ENCODE results near the gene CD2AP. TPM values are rescaled to one million over a fixed set of nuclear protein-coding genes. Genes with fewer than 3 reads are reported as not detected.

Gene CD2AP
- total and polyA plus RNA-seq, 2 of the 8 experiments (the other 6 are each of a cell fraction or from before 2014, with no cell fraction given) = 8.6 to 75.6 TPM

- TF ChIP-seq, protein P1, sequence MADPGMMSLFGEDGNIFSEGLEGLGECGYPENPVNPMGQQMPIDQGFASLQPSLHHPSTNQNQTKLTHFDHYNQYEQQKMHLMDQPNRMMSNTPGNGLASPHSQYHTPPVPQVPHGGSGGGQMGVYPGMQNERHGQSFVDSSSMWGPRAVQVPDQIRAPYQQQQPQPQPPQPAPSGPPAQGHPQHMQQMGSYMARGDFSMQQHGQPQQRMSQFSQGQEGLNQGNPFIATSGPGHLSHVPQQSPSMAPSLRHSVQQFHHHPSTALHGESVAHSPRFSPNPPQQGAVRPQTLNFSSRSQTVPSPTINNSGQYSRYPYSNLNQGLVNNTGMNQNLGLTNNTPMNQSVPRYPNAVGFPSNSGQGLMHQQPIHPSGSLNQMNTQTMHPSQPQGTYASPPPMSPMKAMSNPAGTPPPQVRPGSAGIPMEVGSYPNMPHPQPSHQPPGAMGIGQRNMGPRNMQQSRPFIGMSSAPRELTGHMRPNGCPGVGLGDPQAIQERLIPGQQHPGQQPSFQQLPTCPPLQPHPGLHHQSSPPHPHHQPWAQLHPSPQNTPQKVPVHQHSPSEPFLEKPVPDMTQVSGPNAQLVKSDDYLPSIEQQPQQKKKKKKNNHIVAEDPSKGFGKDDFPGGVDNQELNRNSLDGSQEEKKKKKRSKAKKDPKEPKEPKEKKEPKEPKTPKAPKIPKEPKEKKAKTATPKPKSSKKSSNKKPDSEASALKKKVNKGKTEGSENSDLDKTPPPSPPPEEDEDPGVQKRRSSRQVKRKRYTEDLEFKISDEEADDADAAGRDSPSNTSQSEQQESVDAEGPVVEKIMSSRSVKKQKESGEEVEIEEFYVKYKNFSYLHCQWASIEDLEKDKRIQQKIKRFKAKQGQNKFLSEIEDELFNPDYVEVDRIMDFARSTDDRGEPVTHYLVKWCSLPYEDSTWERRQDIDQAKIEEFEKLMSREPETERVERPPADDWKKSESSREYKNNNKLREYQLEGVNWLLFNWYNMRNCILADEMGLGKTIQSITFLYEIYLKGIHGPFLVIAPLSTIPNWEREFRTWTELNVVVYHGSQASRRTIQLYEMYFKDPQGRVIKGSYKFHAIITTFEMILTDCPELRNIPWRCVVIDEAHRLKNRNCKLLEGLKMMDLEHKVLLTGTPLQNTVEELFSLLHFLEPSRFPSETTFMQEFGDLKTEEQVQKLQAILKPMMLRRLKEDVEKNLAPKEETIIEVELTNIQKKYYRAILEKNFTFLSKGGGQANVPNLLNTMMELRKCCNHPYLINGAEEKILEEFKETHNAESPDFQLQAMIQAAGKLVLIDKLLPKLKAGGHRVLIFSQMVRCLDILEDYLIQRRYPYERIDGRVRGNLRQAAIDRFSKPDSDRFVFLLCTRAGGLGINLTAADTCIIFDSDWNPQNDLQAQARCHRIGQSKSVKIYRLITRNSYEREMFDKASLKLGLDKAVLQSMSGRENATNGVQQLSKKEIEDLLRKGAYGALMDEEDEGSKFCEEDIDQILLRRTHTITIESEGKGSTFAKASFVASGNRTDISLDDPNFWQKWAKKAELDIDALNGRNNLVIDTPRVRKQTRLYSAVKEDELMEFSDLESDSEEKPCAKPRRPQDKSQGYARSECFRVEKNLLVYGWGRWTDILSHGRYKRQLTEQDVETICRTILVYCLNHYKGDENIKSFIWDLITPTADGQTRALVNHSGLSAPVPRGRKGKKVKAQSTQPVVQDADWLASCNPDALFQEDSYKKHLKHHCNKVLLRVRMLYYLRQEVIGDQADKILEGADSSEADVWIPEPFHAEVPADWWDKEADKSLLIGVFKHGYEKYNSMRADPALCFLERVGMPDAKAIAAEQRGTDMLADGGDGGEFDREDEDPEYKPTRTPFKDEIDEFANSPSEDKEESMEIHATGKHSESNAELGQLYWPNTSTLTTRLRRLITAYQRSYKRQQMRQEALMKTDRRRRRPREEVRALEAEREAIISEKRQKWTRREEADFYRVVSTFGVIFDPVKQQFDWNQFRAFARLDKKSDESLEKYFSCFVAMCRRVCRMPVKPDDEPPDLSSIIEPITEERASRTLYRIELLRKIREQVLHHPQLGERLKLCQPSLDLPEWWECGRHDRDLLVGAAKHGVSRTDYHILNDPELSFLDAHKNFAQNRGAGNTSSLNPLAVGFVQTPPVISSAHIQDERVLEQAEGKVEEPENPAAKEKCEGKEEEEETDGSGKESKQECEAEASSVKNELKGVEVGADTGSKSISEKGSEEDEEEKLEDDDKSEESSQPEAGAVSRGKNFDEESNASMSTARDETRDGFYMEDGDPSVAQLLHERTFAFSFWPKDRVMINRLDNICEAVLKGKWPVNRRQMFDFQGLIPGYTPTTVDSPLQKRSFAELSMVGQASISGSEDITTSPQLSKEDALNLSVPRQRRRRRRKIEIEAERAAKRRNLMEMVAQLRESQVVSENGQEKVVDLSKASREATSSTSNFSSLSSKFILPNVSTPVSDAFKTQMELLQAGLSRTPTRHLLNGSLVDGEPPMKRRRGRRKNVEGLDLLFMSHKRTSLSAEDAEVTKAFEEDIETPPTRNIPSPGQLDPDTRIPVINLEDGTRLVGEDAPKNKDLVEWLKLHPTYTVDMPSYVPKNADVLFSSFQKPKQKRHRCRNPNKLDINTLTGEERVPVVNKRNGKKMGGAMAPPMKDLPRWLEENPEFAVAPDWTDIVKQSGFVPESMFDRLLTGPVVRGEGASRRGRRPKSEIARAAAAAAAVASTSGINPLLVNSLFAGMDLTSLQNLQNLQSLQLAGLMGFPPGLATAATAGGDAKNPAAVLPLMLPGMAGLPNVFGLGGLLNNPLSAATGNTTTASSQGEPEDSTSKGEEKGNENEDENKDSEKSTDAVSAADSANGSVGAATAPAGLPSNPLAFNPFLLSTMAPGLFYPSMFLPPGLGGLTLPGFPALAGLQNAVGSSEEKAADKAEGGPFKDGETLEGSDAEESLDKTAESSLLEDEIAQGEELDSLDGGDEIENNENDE (IDR thresholded peaks at IDR 0.05; ENCODE audit: insufficient replicate concordance, low read length) = no peak
- no peak for TF ChIP-seq BRCA1 (IDR thresholded peaks at IDR 0.05; ENCODE audit: low read depth, low read length)
- no peak for TF ChIP-seq POU5F1 (IDR thresholded peaks at IDR 0.05; ENCODE audit: low read depth, low read length)
- TF ChIP-seq KDM4A (IDR thresholded peaks at IDR 0.05; ENCODE audit: low read depth, low read length, severe bottlenecking) = no peak
Measured at GRCh38 chr6:47631797-47632196, 154.2 kb downstream of the CD2AP start (continued).
